CD14-positive monocyte (primary cell): ENCODE measurements around the gene IL22RA1. TPM values are rescaled to one million over a fixed set of nuclear protein-coding genes. Genes with fewer than 3 reads are reported as not detected.

ENCODE experiments used
- DNase-seq, 3 donors: peaks; one replicate each; pipeline ENCODE4 v3.0.0-alpha.2; 2011 to 2022
- H2AFZ ChIP-seq: 2 replicates; pipeline ENCODE4 v1.6.0; 2012; ENCODE audit warnings: mild to moderate bottlenecking, low read depth, low read length, inconsistent platforms; ENCODE audit not compliant: insufficient read depth, poor library complexity, severe bottlenecking
- H3K27ac ChIP-seq, 2 donors: 1 replicate in 1 of 2; 2 replicates in 1 of 2; pipeline ENCODE4 v1.5.1; 2012 to 2013; ENCODE audit warnings: low read length in 2 of 2, control low read depth in 1 of 2, inconsistent platforms in 1 of 2, low read depth in 1 of 2, mild to moderate bottlenecking in 1 of 2
- H3K27me3 ChIP-seq, 2 donors: one replicate each; pipeline versions ENCODE4 v1.6.0 to v1.6.1; 2011 to 2013; ENCODE audit warnings: low read length in 2 of 2; ENCODE audit not compliant: control insufficient read depth in 2 of 2, insufficient read depth in 2 of 2
- H3K36me3 ChIP-seq, 2 donors: replicated peaks in 1 of 2; 1 replicate in 1 of 2; 2 replicates in 1 of 2; pipeline versions ENCODE4 v1.5.1 to v1.6.1; 2012 to 2013; ENCODE audit warnings: low read length in 2 of 2, control low read depth in 1 of 2, inconsistent platforms in 1 of 2, mild to moderate bottlenecking in 1 of 2; ENCODE audit not compliant: insufficient read depth in 2 of 2, control insufficient read depth in 1 of 2
- H3K4me1 ChIP-seq, 2 donors: 1 replicate in 1 of 2; 2 replicates in 1 of 2; pipeline versions ENCODE4 v1.5.1 to v1.6.1; 2012 to 2013; ENCODE audit warnings: low read length in 2 of 2, control low read depth in 1 of 2, inconsistent platforms in 1 of 2, mild to moderate bottlenecking in 1 of 2, moderate library complexity in 1 of 2; ENCODE audit not compliant: insufficient read depth in 2 of 2, control insufficient read depth in 1 of 2
- H3K4me2 ChIP-seq: replicated peaks from 2 replicates; pipeline ENCODE3; 2012; ENCODE audit warnings: low read length, moderate library complexity, mild to moderate bottlenecking; ENCODE audit not compliant: poor library complexity, severe bottlenecking; ENCODE audit errors: extremely low read depth
- H3K4me3 ChIP-seq, 3 experiments: fragments of 200-600 bp in 1 of 3; sonication (generic) in 1 of 3; replicated peaks in 1 of 3; 1 replicate in 2 of 3; 2 replicates in 1 of 3; pipeline ENCODE4 v1.5.1; 2011 to 2013; ENCODE audit warnings: low read length in 3 of 3, mild to moderate bottlenecking in 3 of 3, control low read depth in 2 of 3, low read depth in 2 of 3, inconsistent platforms in 1 of 3, moderate library complexity in 1 of 3
- H3K79me2 ChIP-seq: 2 replicates; pipeline ENCODE4 v1.6.0; 2012; ENCODE audit warnings: mild to moderate bottlenecking, control low read depth, inconsistent platforms, low read length, moderate library complexity; ENCODE audit not compliant: insufficient read depth
- H3K9ac ChIP-seq: 2 replicates; pipeline ENCODE4 v1.6.0; 2017; ENCODE audit warnings: low read length, mild to moderate bottlenecking; ENCODE audit not compliant: insufficient read depth, poor library complexity, severe bottlenecking
- H3K9me3 ChIP-seq, 2 donors: replicated peaks in 1 of 2; 1 replicate in 1 of 2; 2 replicates in 1 of 2; pipeline versions ENCODE4 v1.5.1 to v1.6.1; 2012 to 2013; ENCODE audit warnings: low read length in 2 of 2, control low read depth in 1 of 2; ENCODE audit not compliant: control insufficient read depth in 1 of 2, insufficient read depth in 1 of 2
- H4K20me1 ChIP-seq: 2 replicates; pipeline ENCODE4 v1.6.0; 2012; ENCODE audit warnings: mild to moderate bottlenecking, low read length, control low read depth, moderate library complexity; ENCODE audit not compliant: insufficient read depth
- H3K27ac Mint-ChIP-seq, 7 donors: one replicate each; pipeline ENCODE4 v1.8.0; 2020; ENCODE audit warnings: mild to moderate bottlenecking in 7 of 7, mixed read lengths in 7 of 7, moderate library complexity in 6 of 7, inconsistent platforms in 2 of 7
- H3K27me3 Mint-ChIP-seq, 3 donors: one replicate each; pipeline ENCODE4 v1.8.0; 2021 to 2022; ENCODE audit warnings: low read depth in 3 of 3, mild to moderate bottlenecking in 3 of 3, mixed read lengths in 3 of 3, moderate library complexity in 3 of 3, inconsistent platforms in 1 of 3
- H3K36me3 Mint-ChIP-seq, 2 donors: one replicate each; pipeline ENCODE4 v1.8.0; 2020; ENCODE audit warnings: mixed read lengths in 2 of 2, inconsistent platforms in 1 of 2, mild to moderate bottlenecking in 1 of 2
- H3K4me1 Mint-ChIP-seq: one replicate; pipeline ENCODE4 v1.8.0; 2020; ENCODE audit warnings: mild to moderate bottlenecking, mixed read lengths
- H3K4me3 Mint-ChIP-seq, 2 donors: one replicate each; pipeline ENCODE4 v1.8.0; 2020; ENCODE audit warnings: mild to moderate bottlenecking in 2 of 2, mixed read lengths in 2 of 2, moderate library complexity in 1 of 2
- H3K9me3 Mint-ChIP-seq, 7 donors: one replicate each; pipeline ENCODE4 v1.8.0; 2020 to 2022; ENCODE audit warnings: mixed read lengths in 7 of 7, mild to moderate bottlenecking in 6 of 7, moderate library complexity in 6 of 7, inconsistent platforms in 2 of 7
- WGBS: methylation state at CpG from one replicate; pipeline ENCODE4 v1.1.5; 2013; ENCODE audit warnings: missing lambda C conversion rate; ENCODE audit not compliant: insufficient coverage; 5-methylcytosine and 5-hydroxymethylcytosine counted together
- intact Hi-C, 2 donors: fragments of 100-400 bp; cut with micrococcal nuclease; formaldehyde crosslinking; loops; one replicate each; pipeline versions ENCODE4 v1.15.0 to v1.15.1; 2023
- polyA plus RNA-seq, 3 donors: library from polyadenylated mRNA; depleted of rRNA in 1 of 3; unstranded in 2 of 3; stranded (reverse) in 1 of 3; fragments of 300-500 nt in 2 of 3; fragments of >200 nt in 1 of 3; fragmentation: Illumina TruSeq in 2 of 3; gene quantifications; 1 replicate in 2 of 3; 2 replicates in 1 of 3; pipeline ENCODE4 v1.2.3, GENCODE V29; 2012 to 2021
- TF ChIP-seq, protein P1 (sequence below): fragments of 200-600 bp; IDR thresholded peaks from one replicate; pipeline ENCODE4 v1.8.0; 2022; ENCODE audit warnings: antibody characterized with exemption, mild to moderate bottlenecking

The IL22RA1 gene
- polyA plus RNA-seq, 3 donors: not detected

DNA sequence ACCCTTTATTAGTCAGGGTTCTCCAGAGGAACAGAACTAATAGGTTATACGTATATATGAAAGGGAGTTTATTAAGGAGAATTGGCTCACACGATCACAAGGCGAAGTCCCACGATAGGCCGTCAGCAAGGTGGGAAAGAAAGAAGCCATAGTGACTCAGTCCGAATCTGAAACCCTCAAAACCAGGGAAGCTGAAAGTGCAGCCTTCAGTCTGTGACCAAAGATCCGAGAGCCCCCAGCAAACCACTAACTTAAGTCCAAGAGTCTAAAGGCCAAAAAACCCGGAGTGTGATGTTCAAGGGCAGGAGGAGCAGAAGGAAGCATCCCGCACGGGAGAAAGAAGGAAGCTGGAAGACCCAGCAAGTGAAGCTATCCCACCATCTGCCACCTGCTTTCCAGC, 34.2 kb upstream of the IL22RA1 start:
- Histone ChIP-seq H4K20me1 (no peaks in the 10 kb centered on the region), H3K36me3 (no peaks in the 10 kb centered on the region), H3K4me1 (peaks cover 0 to 7% of the 10 kb centered on the region in 2 donors), H3K27ac (no peak overlapping the region), H3K4me3 (no peak overlapping the region), H3K27me3 (no peaks in the 10 kb centered on the region), H3K4me2 (no peak overlapping the region), H3K9ac (no peak overlapping the region), H3K9me3 (no peaks in the 10 kb centered on the region), H2AFZ (no peak overlapping the region), H3K79me2 (no peaks in the 10 kb centered on the region)
- TF ChIP-seq, protein P1, sequence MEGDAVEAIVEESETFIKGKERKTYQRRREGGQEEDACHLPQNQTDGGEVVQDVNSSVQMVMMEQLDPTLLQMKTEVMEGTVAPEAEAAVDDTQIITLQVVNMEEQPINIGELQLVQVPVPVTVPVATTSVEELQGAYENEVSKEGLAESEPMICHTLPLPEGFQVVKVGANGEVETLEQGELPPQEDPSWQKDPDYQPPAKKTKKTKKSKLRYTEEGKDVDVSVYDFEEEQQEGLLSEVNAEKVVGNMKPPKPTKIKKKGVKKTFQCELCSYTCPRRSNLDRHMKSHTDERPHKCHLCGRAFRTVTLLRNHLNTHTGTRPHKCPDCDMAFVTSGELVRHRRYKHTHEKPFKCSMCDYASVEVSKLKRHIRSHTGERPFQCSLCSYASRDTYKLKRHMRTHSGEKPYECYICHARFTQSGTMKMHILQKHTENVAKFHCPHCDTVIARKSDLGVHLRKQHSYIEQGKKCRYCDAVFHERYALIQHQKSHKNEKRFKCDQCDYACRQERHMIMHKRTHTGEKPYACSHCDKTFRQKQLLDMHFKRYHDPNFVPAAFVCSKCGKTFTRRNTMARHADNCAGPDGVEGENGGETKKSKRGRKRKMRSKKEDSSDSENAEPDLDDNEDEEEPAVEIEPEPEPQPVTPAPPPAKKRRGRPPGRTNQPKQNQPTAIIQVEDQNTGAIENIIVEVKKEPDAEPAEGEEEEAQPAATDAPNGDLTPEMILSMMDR: no peak
- no peak overlapping the region for H3K4me3 Mint-ChIP-seq
- peaks cover 14% of the 10 kb centered on the region for H3K4me1 Mint-ChIP-seq
- DNase-seq: no peak
- no peaks in the 10 kb centered on the region for H3K36me3 Mint-ChIP-seq
- 83% methylated on average over 3 of the region's 10 CpGs for WGBS
- peaks cover 5 to 20% (median 8%) of the 10 kb centered on the region in 3 donors for H3K27me3 Mint-ChIP-seq
- intact Hi-C loops: no loop called here
- peaks cover 0 to 8% (median 3%) of the 10 kb centered on the region in 7 donors for H3K9me3 Mint-ChIP-seq
- H3K27ac Mint-ChIP-seq: no peak overlapping the region

DNA sequence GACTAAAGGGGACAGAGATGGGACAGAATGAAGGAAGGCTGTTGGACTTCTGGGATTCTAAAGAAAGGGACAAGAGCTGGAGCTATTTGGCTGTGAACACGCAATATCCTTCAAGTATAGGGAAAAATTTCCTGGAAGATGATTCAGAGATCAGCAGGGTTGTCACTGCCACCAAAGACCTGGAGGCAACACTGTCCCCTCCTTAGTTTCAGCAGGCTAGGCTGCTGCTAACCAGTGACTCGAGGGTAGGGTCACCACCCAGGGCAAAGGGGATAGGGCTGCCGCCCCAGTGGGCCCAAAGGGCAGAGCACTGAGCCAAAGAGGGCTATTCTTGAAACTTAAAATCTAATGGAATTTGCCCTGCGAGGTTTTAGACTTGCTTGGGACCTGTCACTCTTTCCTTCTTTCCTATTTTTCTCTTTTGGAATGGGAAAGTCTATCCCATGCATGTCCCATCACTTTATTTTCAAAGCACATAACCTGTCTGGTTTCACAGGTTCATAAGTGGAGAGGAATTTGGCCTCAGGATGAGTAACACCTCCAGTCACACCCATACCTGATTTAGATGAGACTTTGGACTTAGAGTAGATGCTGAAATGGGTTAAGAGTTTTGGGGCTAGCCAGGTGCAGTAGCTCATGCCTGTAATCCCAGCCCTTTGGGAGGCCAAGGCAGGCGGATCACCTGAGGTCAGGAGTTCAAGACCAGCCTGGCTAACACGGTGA, 32.3 kb upstream of the IL22RA1 start:
- intact Hi-C loops: no loop called here

More for the DNA sequence above, 32.3 kb upstream of the IL22RA1 start:
- no peak overlapping the region for H3K9ac ChIP-seq
- no peaks in the 10 kb centered on the region for H3K36me3 ChIP-seq
- H3K79me2 ChIP-seq: no peaks in the 10 kb centered on the region
- H3K27ac Mint-ChIP-seq: no peak overlapping the region
- no peak overlapping the region for H3K27ac ChIP-seq
- no peak overlapping the region for H3K4me3 Mint-ChIP-seq
- peaks cover 14% of the 10 kb centered on the region for H3K4me1 Mint-ChIP-seq
- H3K4me2 ChIP-seq: no peak overlapping the region
- TF ChIP-seq, protein P1: no peak
- H3K36me3 Mint-ChIP-seq: no peaks in the 10 kb centered on the region
- no peaks in the 10 kb centered on the region for H4K20me1 ChIP-seq
- no peaks in the 10 kb centered on the region for H3K27me3 ChIP-seq
- 88% methylated on average over 6 of the region's 6 CpGs for WGBS
- peaks cover 0 to 7% of the 10 kb centered on the region in 2 donors for H3K4me1 ChIP-seq
- H3K27me3 Mint-ChIP-seq: peaks cover 11 to 17% (median 11%) of the 10 kb centered on the region in 3 donors
- peaks cover 0 to 8% (median 3%) of the 10 kb centered on the region in 7 donors for H3K9me3 Mint-ChIP-seq
- no peak for DNase-seq
- no peak overlapping the region for H3K4me3 ChIP-seq
- no peaks in the 10 kb centered on the region for H3K9me3 ChIP-seq
- H2AFZ ChIP-seq: no peak overlapping the region
